ENCODE data around the gene PLA2G7.

PLA2G7 gene

DNA sequence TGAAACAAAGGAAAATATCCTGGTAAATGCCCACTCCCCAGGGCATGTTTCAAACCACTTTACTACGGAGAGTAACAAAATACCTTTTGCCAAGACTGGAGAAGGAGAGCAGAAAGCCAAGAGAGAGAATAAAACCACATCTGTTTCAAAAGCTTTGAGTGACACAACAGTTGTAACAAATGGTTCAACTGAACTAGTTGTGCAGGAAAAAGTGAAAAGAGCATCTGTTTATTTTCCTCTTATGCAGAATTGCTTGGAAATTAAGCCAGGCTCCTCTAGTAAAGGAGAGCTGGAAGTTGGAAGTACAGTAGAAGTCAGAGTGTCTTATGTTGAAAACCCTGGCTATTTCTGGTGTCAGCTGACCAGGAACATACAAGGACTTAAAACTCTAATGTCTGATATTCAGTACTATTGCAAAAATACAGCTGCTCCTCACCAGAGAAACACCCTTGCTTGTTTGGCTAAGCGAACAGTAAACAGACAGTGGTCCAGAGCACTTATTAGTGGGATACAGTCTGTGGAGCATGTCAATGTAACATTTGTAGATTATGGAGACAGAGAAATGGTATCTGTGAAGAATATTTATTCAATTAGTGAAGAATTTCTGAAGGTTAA lies 44.9 kb downstream of the PLA2G7 start:
- H3K27me3 ChIP-seq = no peaks in the 10 kb centered on the region
- H3K4me1 ChIP-seq = no peaks in the 10 kb centered on the region
- H3K9ac ChIP-seq = no peak overlapping the region
- H4K20me1 ChIP-seq = no peaks in the 10 kb centered on the region
- H3K4me2 ChIP-seq = no peak overlapping the region
- no peak overlapping the region for H3K4me3 ChIP-seq
- no peaks in the 10 kb centered on the region for H3K36me3 ChIP-seq
- TF ChIP-seq Cebpa-rat (IDR thresholded peaks at IDR 0.05) = no peak
- H3K9me3 ChIP-seq = peaks cover 19% of the 10 kb centered on the region
- H3K27ac ChIP-seq = no peak overlapping the region

- H3K27me3 ChIP-seq = no peaks in the 10 kb centered on the region
- TF ChIP-seq Cebpa-rat (IDR thresholded peaks at IDR 0.05) = no peak
- no peak overlapping the region for H3K4me2 ChIP-seq
- H3K9me3 ChIP-seq = peaks cover 19% of the 10 kb centered on the region
- no peaks in the 10 kb centered on the region for H3K36me3 ChIP-seq
- H3K4me1 ChIP-seq = no peaks in the 10 kb centered on the region
- no peak overlapping the region for H3K9ac ChIP-seq
- no peak overlapping the region for H3K27ac ChIP-seq
- H4K20me1 ChIP-seq = no peaks in the 10 kb centered on the region
- no peak overlapping the region for H3K4me3 ChIP-seq
Observed at GRCh38 chr6:46689657-46690056, 45.5 kb downstream of the PLA2G7 start.

- H3K4me3 ChIP-seq = no peak overlapping the region
- no peak overlapping the region for H3K4me2 ChIP-seq
- H3K27ac ChIP-seq = no peak overlapping the region
- no peak for TF ChIP-seq Cebpa-rat (IDR thresholded peaks at IDR 0.05)
- H3K9ac ChIP-seq = no peak overlapping the region
- H3K4me1 ChIP-seq = no peaks in the 10 kb centered on the region
- no peaks in the 10 kb centered on the region for H3K36me3 ChIP-seq
- no peaks in the 10 kb centered on the region for H3K27me3 ChIP-seq
- no peaks in the 10 kb centered on the region for H4K20me1 ChIP-seq
- peaks cover 19% of the 10 kb centered on the region for H3K9me3 ChIP-seq
Observed at GRCh38 chr6:46688966-46689335, 46.2 kb downstream of the PLA2G7 start.

GRCh38 chr6:46688117-46688965 lies 46.8 kb downstream of the PLA2G7 start:
- H3K36me3 ChIP-seq = no peaks in the 10 kb centered on the region
- no peaks in the 10 kb centered on the region for H3K4me1 ChIP-seq
- H4K20me1 ChIP-seq = no peaks in the 10 kb centered on the region
- H3K27ac ChIP-seq = no peak overlapping the region
- H3K4me2 ChIP-seq = no peak overlapping the region
- no peak overlapping the region for H3K9ac ChIP-seq
- H3K9me3 ChIP-seq = peaks cover 19% of the 10 kb centered on the region
- no peak for TF ChIP-seq Cebpa-rat (IDR thresholded peaks at IDR 0.05)
- H3K27me3 ChIP-seq = no peaks in the 10 kb centered on the region
- no peak overlapping the region for H3K4me3 ChIP-seq

DNA sequence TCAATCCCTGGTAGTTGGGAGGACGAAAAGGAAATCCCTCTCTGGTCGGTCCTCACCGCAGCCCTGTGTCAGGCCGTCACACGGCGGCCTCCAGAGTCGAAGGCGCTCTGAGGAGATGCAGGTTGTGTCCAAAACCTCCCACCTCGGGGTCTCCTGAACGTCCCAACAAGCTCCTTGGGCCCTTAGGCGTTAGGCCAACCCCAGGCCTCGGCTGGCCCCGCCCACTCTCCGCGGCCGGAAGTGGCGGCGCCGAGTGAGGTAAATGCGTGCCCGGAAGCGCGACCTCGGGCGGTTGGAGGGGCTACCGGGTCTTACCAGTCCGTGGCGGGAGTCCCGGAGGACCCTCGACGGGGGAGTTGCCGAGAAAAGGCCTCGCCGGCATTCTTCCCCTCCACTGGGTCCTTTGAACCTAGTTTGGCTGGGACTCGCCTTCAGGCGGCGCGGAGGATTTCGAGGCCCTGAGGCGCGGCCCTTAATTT lies 47.5 kb downstream of the PLA2G7 start, which contains the start of gene TDRD6:
TDRD6 (plus strand) TSS at position 267 of the 479 bp plus-strand sequence. CDS start 244 bp downstream, outside the sequence.
- no peak for TF ChIP-seq Cebpa-rat (IDR thresholded peaks at IDR 0.05)
- Histone ChIP-seq H4K20me1 (no peaks in the 10 kb centered on the region), H3K9ac (no peak within 1 kb of the TSS), H3K4me3 (no peak within 1 kb of the TSS), H3K4me1 (no peaks in the 10 kb centered on the region), H3K27ac (no peak within 1 kb of the TSS), H3K36me3 (no peaks in the 10 kb centered on the region), H3K4me2 (no peak within 1 kb of the TSS), H3K9me3 (peaks cover 19% of the 10 kb centered on the region), H3K27me3 (no peaks in the 10 kb centered on the region)

- Histone ChIP-seq H3K9ac (no peak overlapping the region), H3K4me3 (no peak overlapping the region), H3K27ac (no peak overlapping the region), H3K9me3 (peaks cover 19% of the 10 kb centered on the region), H3K4me2 (no peak overlapping the region), H3K4me1 (no peaks in the 10 kb centered on the region), H3K27me3 (no peaks in the 10 kb centered on the region), H4K20me1 (no peaks in the 10 kb centered on the region), H3K36me3 (no peaks in the 10 kb centered on the region)
- TF ChIP-seq Cebpa-rat (IDR thresholded peaks at IDR 0.05) = no peak
Observed at GRCh38 chr6:46684771-46685170, 50.4 kb downstream of the PLA2G7 start.

- Histone ChIP-seq H3K27ac (no peak overlapping the region), H3K4me1 (0 out of 2 replicates have a peak, but pooled peaks cover 4% of the 10 kb centered on the region), H3K27me3 (no peaks in the 10 kb centered on the region), H3K36me3 (no peaks in the 10 kb centered on the region), H3K9me3 (no peaks in the 10 kb centered on the region), H3K9ac (no peak overlapping the region), H4K20me1 (no peaks in the 10 kb centered on the region), H3K4me2 (no peak overlapping the region), H3K4me3 (no peak overlapping the region)
- no peak for TF ChIP-seq Cebpa-rat (IDR thresholded peaks at IDR 0.05)
Observed at GRCh38 chr6:46677314-46677654, 57.9 kb downstream of the PLA2G7 start.

GRCh38 chr6:46676604-46677313 lies 58.4 kb downstream of the PLA2G7 start:
- TF ChIP-seq Cebpa-rat (IDR thresholded peaks at IDR 0.05) = no peak
- Histone ChIP-seq H3K4me2 (no peak overlapping the region), H3K36me3 (no peaks in the 10 kb centered on the region), H3K9me3 (no peaks in the 10 kb centered on the region), H3K27ac (no peak overlapping the region), H4K20me1 (no peaks in the 10 kb centered on the region), H3K4me3 (no peak overlapping the region), H3K9ac (no peak overlapping the region), H3K4me1 (0 out of 2 replicates have a peak, but pooled peaks cover 4% of the 10 kb centered on the region), H3K27me3 (no peaks in the 10 kb centered on the region)

DNA sequence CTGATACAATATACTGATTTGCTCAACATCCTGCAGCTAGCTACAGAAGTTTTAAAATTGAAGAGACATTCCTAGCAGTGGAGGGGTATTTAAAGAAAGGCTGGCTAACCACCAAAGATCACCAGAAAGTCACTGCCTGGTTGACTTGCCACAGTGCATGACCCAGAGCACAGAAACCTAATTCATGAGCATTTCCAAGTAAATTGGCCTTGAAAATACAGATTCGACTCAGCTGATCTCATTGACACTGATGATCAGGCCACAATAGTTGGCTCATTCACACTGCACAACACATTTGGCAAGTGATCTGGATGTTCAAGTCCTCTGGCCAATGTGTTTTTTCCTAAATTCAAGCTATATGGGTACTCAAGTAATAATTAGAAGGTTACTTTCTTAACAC lies 60.8 kb downstream of the PLA2G7 start:
- Histone ChIP-seq H3K4me2 (no peak overlapping the region), H3K9me3 (no peaks in the 10 kb centered on the region), H3K4me1 (0 out of 2 replicates have a peak, but pooled peaks cover 4% of the 10 kb centered on the region), H3K27ac (no peak overlapping the region), H3K4me3 (no peak overlapping the region), H3K36me3 (no peaks in the 10 kb centered on the region), H3K9ac (no peak overlapping the region), H4K20me1 (no peaks in the 10 kb centered on the region), H3K27me3 (no peaks in the 10 kb centered on the region)
- TF ChIP-seq Cebpa-rat (IDR thresholded peaks at IDR 0.05) = no peak

GRCh38 chr6:46667377-46667776 lies 67.8 kb downstream of the PLA2G7 start:
- Histone ChIP-seq H3K9me3 (no peaks in the 10 kb centered on the region), H4K20me1 (no peaks in the 10 kb centered on the region), H3K27ac (no peak overlapping the region), H3K4me2 (no peak overlapping the region), H3K27me3 (no peaks in the 10 kb centered on the region), H3K4me1 (no peaks in the 10 kb centered on the region), H3K4me3 (no peak overlapping the region), H3K9ac (no peak overlapping the region), H3K36me3 (no peaks in the 10 kb centered on the region)
- no peak for TF ChIP-seq Cebpa-rat (IDR thresholded peaks at IDR 0.05)
